ENCODE results near the gene SPATA24.
"Not testable (repeated sequence)": the region's sequence is repeated elsewhere in the genome, so short reads cannot be mapped to it uniquely, and the experiment has no call there.

The SPATA24 gene

GRCh38 chr5:139413153-139413552 lies 9.3 kb upstream of the SPATA24 start:
- no peak for ATAC-seq
- no peak for TF ChIP-seq CSDC2 (CRISPR knock-in tag; IDR thresholded peaks at IDR 0.05)
- no peak for TF ChIP-seq ZC3H10 (CRISPR knock-in tag; IDR thresholded peaks at IDR 0.05)
- no peak for TF ChIP-seq RARB (CRISPR knock-in tag; IDR thresholded peaks at IDR 0.05)
- no peak for TF ChIP-seq ARNTL (CRISPR knock-in tag; IDR thresholded peaks at IDR 0.05; ENCODE audit: borderline replicate concordance, low read depth)
- TF ChIP-seq ZNF565 (CRISPR knock-in tag; conservative IDR thresholded peaks at IDR 0.05; ENCODE audit: low read depth) = no peak
- TF ChIP-seq ZNF70 (CRISPR knock-in tag; IDR thresholded peaks at IDR 0.05) = no peak
- no peak for TF ChIP-seq CREB5 (CRISPR knock-in tag; IDR thresholded peaks at IDR 0.05; ENCODE audit: low read depth)
- no peak for TF ChIP-seq TOX (CRISPR knock-in tag; IDR thresholded peaks at IDR 0.05; ENCODE audit: borderline replicate concordance)
- TF ChIP-seq GLIS3 (CRISPR knock-in tag; IDR thresholded peaks at IDR 0.05) = no peak
- no peak for TF ChIP-seq PPARA (CRISPR knock-in tag; IDR thresholded peaks at IDR 0.05; ENCODE audit: borderline replicate concordance)
- no peak for TF ChIP-seq ESRRG (CRISPR knock-in tag; IDR thresholded peaks at IDR 0.05)
- no peak for TF ChIP-seq PATZ1 (CRISPR knock-in tag; IDR thresholded peaks at IDR 0.05; ENCODE audit: borderline replicate concordance)
- TF ChIP-seq OSR1 (CRISPR knock-in tag; IDR thresholded peaks at IDR 0.05) = no peak

- ATAC-seq = no peak; the same call in 2 of the 3 replicates
- TF ChIP-seq BACH2 (CRISPR knock-in tag; IDR thresholded peaks at IDR 0.05; ENCODE audit: borderline replicate concordance) = no peak
- TF ChIP-seq POU6F1 (CRISPR knock-in tag; IDR thresholded peaks at IDR 0.05; ENCODE audit: borderline replicate concordance, low read depth) = no peak
- TF ChIP-seq TSHZ2 (CRISPR knock-in tag; IDR thresholded peaks at IDR 0.05) = no peak
- TF ChIP-seq TCF4 (CRISPR knock-in tag; IDR thresholded peaks at IDR 0.05; ENCODE audit: borderline replicate concordance) = peak; percentile 49
- no peak for TF ChIP-seq ISL1 (CRISPR knock-in tag; IDR thresholded peaks at IDR 0.05)
- TF ChIP-seq ZC3H10 (CRISPR knock-in tag; IDR thresholded peaks at IDR 0.05) = no peak; the same call in 1 of the 2 replicates
- TF ChIP-seq ESRRG (CRISPR knock-in tag; IDR thresholded peaks at IDR 0.05) = no peak
- 0 out of 2 replicates have a peak, but pooled peaks have one; percentile 38 for TF ChIP-seq TOX (CRISPR knock-in tag; IDR thresholded peaks at IDR 0.05; ENCODE audit: borderline replicate concordance)
Observed at GRCh38 chr5:139410993-139411828, 7.3 kb upstream of the SPATA24 start.

GRCh38 chr5:139410121-139410992 lies 6.5 kb upstream of the SPATA24 start:
- TF ChIP-seq GLIS3 (CRISPR knock-in tag; IDR thresholded peaks at IDR 0.05) (no peak), CREB5 (CRISPR knock-in tag; IDR thresholded peaks at IDR 0.05; ENCODE audit: low read depth) (no peak)
- ATAC-seq = no peak

- not testable (repeated sequence) for ATAC-seq
Observed at GRCh38 chr5:139409116-139409515, 5.2 kb upstream of the SPATA24 start.

Measured in SK-N-SH treated with all-trans-retinoic acid at 6 μM for 48 hours (cell line).